Measurements from ENCODE around the gene MGME1.

The MGME1 gene, protein sequence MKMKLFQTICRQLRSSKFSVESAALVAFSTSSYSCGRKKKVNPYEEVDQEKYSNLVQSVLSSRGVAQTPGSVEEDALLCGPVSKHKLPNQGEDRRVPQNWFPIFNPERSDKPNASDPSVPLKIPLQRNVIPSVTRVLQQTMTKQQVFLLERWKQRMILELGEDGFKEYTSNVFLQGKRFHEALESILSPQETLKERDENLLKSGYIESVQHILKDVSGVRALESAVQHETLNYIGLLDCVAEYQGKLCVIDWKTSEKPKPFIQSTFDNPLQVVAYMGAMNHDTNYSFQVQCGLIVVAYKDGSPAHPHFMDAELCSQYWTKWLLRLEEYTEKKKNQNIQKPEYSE

DNA sequence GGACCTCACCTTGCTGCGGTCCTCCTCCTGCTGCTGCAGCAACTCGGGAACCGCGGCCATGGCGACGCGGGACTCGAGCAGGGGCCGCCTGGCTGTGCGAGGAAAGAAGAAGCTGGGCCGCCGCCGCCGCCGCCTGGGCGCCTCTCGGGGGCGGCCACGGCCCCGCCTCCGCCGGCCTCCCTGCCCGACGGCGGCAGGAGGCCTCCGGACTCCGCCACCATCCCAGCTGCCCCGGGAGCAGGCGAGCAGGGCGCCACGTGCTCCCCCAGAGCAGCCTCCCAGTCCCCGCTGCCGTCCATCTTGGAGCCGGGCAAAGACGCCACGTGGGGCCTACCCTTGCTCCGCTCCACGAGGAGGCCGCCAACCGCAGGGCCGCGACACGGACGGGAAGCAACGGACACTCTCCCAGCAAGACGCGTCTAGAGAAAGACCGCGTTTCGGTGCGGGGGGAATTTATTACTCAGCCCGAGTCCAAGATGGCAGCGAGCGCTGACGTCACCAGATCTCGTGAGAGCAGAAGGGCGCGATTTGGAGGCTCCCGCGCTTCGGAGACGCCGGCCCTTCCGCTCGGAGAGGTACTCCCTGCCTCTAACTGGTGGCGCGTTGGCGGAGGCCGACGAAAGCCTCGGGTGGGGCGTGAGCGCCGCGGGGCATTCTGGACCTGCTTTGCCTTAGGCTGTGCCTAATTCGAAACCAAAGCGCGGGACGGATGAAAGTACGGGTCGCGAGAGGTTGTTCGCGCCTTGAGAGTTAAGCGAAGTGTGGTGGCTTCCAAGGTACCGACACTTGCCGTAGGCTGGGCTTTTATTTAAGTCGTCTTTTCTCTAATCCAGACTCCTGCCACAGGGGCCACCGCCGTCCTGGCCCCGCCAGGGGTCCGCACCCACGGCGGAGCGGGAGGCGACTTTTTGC lies at the start of gene MGME1, which contains the start of gene SNX5:
TSS of gene MGME1 (plus strand) at position 653 of the 912 bp plus-strand sequence. CDS start 842 bp downstream, outside the sequence.
TSS of gene SNX5 (minus strand) at position 429 of the 912 bp plus-strand sequence. CDS start at position 60, 369 bp downstream.
- DNase-seq = peak; percentile 99

DNA sequence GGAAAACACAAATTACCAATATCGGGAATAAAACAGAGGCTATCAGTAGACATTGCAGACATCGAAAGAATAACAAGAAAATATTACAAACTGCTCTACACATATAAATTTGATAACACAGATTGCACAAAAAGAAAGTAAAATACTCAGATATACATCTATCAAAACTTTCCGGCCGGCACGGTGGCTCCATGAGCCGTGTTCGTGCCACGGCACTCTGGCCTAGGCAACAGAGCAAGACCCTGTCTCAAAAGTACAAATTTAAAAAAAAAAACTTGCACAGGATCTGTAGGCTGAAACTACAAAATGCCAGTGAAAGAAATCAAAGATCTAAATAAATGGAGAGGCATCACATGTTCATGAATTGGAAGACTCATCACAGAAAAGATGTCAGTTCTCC lies 49.7 kb upstream of the MGME1 start:
- DNase-seq = no peak

DNA sequence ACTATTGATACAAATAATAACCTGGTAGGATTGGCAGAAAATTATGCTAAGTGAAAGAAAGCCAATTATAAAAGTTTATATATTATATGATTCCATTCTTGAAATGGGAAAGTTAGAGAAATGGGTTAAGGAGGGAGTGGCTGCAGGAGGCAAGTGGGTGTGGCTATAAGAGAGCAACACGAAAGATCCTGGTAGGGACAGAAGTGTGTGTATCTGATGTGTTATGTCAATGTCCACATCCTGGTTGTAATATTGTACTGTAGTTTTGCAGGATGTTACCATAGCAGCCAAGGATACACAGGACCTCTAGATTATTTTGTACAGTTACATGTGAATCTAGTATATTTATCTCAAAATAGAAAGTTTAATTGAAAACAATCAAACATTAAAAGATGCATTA lies 47.0 kb upstream of the MGME1 start:
- DNase-seq = no peak

DNA sequence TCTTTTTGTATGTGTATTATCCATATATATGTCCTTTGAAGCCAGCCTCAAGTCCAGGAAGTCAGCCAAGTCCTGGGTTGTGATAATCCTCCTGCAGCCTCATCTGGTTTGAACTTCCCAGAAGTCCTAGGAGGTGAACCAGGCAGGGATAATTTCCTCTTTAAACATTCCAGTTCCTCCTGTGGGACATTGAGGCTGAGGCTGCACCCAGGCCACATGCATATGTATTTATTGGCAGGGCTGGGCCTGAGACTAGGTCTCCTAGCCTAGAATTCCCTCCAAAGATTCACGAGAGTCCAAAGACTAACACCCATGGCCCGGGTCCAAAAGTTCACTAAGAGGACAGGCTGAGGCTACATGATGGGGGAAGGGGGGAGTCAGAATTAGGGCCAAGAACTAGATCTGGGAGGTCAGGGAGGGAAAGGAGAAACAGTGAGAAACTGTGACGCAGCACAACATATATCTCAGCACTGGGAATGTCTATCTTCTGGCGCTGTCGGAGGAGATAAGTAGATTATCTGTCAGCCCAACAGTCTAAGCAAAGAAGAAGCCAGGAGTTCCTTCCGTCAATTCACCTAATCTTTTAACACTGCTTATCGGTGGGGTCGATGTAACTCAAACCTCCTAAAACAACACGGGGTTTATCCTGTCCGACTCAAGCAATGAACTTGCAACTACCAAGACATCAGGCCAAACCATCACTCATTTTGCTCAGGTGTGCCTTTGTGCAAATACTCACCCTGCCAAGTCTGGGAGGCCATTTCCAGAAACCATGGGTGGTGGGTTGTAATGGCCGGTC lies 43.5 kb upstream of the MGME1 start:
- no peak for DNase-seq

- no peak for DNase-seq
These were observed 42.9 kb upstream of the MGME1 start for GRCh38 chr20:17925940-17926300.

DNA sequence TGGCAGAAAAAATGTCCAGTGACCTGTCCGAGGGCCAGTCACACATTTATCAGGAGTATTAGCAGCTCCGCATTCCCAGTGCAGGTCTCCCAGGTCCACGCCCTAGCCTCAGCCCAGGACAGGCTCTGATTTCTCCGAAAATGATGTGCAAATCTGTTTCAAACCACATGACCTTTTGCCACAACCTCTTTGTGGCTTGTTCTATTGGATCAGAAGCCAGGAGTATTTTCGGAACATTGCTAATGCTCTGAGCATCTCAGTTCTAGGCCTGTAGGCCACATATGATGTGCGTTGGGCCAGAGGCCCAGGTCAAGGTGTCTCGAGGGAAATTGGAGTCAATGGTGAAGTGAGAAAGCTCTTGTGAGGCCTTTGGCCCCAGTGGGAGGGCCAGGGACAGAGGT lies 40.6 kb upstream of the MGME1 start:
- DNase-seq = no peak

DNA sequence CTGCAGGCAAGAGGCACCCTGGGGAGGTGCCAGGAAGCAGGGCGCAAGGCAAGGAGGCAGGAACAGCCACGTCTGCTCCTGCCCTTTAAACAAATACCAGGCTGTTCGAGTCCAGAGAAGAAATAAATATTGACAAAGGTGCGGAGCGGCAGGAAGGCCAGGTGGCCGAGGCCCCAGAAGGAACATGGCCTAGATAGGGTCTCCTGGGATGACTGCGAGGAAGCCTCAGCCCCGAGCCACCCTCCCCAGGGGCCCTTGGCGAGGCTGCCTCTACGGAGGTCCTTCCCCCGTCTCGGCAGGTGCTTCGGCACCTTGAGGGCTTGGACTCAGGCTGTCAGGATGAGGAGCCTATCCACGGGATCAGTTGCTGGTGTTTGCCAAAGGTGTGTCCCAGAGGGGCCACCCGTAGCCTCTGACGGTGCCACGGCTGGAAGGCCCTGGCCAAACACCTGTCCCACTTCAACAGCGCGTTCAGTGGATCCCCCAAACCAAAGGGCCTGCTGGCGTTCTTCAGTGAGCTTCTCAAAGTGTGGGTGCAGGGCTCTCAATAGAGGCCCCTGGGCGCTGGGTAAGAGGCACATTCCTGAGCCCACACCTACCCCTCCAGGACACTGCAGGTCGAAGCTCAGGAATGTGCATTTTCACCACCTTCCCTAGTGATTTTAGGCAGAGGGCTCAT lies 40.0 kb upstream of the MGME1 start:
- DNase-seq = no peak

- DNase-seq = no peak
These were observed 37.3 kb upstream of the MGME1 start for GRCh38 chr20:17931513-17931912.

- no peak for DNase-seq
These were observed 36.4 kb upstream of the MGME1 start for GRCh38 chr20:17932396-17932795.

DNA sequence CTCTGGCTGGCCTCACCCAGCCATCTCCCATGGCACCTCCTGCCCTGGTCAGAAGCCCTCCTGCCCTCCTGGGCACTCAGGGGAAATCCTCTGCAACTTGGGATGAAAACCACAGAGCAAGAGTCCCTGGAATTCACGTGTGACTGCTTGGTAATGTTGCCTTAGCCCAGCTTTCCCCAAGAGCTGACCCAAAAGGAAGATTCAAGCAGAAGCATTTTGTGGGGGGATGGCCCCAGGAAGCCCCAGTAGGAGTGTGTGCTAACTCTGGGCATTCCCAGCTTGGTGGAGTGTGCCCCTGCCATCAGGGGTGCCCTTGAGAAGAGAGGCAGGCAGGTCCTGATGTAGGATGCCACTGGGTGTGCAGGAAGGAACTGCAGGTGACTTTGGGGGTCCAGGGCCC lies 35.7 kb upstream of the MGME1 start:
- DNase-seq = no peak

- no peak for DNase-seq
These were observed 35.1 kb upstream of the MGME1 start for GRCh38 chr20:17933711-17934110.

DNA sequence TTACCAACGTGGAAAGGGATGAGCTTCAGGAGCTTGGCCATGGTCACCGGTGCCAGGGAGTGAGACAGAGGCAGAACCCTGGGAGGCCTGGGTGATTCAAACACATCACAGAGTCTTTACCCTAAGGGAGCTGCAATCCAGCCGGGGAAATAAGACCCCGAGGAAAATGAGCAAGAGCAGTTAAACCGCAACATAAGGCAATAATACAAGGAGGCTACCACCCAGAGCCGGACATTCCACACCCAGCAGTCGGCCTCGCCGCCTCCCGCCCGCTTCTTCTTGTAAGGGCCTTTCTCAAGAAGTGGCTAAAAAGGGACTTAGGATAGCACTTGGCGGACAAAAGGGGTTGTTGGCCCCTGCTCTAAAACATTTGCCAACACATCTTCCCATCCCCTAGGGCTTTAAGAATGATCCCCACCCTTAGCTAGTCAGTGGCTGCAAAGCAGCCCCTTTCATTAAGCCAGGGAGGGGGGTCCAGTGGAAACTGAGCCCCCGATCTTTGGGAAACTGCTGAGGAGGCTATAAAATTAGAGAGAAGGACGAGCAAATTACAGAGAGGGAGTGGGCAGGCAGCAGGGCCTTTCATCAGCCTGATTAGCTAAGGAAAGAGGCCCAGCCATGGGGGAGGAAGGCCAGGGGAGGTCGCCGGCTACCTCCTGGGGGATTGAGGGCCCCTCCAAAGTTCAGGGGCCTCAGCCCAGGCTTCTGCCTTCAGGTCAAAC lies 34.5 kb upstream of the MGME1 start:
- DNase-seq = no peak

GRCh38 chr20:17935186-17935585 lies 33.6 kb upstream of the MGME1 start:
- DNase-seq = no peak

DNA sequence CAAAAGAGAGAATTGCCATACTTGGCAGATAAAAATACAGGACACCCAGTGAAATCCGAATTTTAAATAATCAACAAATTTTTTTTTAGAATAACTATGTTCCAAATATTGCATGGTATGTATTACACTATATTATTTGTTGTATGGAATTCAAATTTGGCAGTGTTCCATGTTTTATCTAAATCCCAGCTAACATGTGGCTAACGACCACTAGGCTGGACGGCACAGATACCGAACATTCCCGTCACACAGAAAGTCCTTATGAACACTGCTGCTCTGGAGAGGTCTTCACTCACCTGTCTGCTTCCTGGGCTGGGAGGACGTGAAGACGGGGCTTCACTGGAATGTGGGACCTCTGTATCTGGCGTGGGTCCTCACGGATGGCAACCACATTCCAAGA lies 33.1 kb upstream of the MGME1 start:
- no peak for DNase-seq

DNA sequence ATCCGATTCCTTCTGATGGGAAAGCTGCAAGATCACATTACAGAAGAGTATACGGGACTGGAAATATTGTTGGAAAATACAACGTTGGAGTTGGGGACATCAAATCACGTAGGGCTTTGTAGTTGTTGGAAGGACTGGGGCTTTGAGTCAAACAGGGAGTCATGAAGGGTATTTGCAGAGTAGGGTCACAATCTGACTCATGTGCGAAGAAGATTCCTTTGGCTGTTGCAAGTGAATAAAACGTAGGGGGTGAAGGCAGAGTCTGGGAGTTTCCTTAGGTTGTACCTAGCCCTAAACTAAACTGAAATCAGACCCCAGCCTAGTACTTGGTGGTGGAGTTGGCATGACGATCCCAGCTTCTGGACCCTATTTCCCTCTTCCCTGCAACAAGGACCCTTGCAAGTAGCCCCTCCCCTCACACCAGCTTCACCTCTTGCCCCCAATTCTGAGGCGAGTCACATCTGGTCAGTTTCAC lies 32.5 kb upstream of the MGME1 start:
- DNase-seq = no peak

DNA sequence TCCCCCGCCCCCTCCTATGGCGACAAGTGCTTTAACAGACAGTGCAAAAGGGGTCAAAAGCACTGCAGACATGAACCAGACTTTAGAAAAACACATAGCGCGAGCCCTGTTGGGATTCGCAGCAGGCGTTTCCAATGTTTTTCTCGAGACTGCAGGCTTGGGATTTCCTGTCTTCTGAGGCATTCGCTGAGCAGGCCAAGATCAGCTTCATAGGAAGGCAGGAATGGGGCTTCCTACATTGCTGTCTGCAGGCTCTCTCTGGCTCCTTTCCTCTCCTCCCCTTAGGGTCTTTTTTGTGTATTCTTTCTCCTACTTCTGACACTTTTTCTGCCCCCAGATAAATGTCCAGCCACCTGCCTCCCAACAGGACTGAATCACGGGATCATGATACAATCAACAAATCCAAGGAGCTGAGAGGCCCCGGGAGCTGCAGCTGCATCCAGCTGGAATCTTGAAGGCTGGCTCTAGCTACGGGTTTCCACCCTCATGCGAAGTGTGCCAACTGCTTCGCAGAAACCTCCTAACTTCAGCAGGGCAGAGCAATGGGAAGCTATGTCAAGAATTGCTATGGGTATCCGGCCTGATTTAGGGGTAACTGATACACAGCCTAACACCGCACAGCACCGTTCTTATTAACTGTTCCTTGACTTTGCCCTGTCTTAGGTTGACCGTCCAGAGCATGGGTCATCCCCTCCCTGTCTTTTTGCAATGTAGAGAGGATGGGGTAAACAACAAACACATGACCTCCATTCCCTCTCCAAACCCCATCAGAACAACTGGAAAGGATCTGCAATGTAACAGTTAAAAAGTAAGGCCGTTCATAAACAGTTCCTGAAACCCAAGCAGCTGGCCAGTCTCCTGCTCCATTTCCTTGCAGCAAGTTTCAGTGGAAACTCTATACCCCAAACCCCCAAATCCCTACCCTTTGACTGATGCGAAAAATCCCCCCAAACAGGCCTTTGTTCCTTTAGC lies 31.8 kb upstream of the MGME1 start:
- DNase-seq = no peak

GRCh38 chr20:17938871-17939619 lies 29.8 kb upstream of the MGME1 start:
- DNase-seq = peak; percentile 65

DNA sequence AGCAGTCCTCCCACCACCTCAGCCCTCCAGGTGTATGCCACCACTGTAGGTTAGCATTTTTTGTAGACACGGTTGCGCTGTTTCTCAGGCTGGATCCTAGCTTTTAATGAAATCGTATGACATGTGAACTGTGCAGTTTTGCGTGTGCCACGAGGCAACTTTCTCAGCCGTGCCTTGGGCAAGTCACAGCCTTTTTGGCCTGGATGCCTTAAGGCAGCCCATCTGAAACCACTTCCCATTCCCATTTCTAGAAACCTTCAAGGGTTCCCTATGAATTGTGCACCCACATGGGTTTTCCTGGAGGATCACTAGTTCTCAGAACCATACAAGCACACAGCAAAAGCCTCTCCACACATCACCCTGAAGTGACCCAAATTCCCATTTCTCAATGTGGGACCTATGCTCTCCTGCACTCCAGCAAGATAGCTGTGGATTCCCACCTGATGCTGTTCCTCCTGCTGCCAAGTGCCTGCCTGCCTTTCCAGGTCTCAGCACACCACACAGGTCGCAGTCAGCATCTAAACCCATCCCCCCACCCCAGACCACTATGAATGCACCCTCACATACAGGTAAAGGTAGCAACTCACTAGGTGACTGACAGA lies 29.1 kb upstream of the MGME1 start:
- DNase-seq = no peak

Measured in CD4-positive, alpha-beta T cell treated with Interleukin-12 subunit alpha and Interleukin-12 subunit beta, for 1 hour (primary cell).